GM21526 (cell line): ENCODE results near the gene FER1L5.

Experiments
- ATAC-seq: cut with Tn5 transposase; IDR thresholded peaks from one replicate; pipeline ENCODE4 v1.9.1; 2021; ENCODE audit warnings: moderate library complexity; ENCODE audit not compliant: unreplicated experiment, low FRiP score

Gene FER1L5

DNA sequence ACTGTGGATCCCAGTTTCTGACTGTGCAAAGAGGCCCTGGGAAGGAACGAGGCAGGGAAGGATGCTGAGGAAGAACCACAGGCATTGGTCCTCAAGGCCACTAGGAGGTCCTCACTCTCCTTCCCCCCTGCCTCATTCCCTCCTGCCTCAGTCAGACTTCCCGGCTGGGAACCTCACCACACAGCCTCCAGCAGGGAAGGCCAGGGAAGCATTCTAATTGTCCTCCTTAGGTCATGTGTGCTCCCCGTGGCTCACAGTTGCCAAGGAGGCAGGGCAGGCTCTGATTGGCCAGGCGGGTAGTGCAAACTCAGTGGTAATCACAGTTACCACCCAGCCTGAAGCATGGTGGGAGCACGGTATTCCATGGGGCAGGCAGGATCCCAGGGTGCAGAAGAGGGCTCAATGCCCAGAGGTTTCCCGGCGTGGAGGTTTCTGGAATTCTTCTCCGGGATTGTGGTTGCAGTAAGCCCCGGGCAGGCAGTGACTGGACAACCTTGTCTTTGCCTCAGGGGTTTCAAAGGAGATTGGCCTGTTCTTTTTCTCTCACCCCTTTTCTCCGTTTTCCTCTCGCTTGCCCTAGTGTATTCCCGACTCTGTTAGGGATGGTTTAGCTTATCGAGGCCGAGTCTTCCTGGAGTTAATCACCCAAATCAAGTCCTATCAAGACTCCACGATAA, 27.1 kb downstream of the FER1L5 start:
- no peak for ATAC-seq

DNA sequence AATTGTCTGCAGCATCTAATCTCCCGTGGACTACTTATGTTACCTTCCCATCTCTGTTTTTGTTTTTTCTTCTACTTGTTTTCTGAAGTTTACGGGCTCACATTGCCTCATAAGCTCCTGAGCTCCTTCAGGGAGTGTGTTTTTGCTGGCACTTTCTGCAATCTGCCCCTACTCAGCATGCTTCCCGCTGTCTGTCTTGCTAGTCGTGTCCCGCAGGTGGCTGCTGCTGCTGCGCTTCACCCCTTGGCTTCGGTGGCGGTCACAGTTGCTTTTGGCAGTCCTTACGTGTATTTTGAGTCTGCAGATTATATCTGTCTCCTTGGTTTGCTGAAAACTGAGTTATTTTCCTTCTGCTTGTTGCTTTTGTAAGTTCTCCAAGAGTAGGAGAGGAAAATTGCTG, 37.3 kb downstream of the FER1L5 start:
- ATAC-seq = no peak

DNA sequence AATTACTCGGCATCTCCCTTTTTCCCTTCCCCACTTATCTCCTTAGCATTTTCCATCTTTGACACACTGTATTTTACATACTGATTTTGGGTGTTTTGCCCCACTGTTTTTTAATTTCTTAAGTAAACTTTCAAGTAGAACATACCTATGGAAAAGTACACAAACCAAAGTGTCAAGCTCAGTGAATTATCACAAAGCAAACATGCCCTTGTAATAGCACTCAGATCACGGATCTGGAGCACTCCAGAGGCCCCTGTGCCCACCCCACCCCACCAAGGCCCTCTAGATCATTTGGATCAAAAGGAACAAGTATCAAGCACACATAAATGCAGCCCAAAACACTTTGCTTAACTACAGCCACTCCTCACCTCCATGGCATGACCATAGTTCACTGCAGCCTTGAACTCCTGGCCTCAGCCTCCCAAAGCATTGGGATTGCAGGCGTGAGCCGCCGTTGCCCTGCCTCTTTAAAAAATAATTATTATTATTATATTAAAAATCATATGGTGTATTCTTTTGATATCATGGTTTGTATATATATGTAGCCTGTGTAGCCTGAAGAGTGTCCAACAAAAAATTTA, 38.1 kb downstream of the FER1L5 start:
- ATAC-seq = no peak

DNA sequence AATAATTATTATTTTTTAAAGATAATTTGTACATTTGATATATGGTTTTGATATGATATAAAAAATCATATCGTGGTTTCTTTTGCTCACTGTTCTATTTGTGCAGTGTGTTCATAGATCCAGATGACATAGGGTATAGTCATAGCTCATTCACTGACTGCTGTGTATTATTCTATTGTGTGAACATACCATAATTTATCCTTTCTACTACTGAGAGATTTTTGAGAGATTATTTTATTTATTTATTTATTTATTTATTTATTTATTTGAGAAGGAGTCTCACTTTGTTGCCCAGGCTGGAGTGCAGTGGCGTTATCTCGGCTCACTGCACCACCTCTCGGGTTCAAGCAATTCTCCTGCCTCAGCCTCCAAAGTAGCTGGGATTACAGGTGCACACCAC, 39.0 kb downstream of the FER1L5 start:
- ATAC-seq = no peak

DNA sequence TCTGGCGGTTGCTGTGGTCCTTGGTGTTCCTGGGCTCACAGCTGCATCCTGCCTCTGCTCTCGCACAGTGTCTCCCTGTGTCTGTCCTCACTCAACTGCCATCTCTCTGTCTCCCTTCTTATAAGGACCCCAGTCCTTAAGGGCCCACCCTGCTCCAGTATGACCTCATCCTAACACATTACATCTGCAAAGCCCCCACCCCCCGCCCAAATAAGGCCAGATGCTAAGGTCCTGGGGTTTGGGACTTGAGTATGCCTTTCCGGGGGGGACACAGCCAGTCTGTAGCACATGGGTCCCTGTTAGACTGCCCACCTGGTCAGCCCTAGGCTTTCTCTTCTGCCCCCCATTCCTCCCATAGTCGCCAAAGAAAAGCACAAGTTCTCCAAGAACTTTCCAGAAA, 40.7 kb downstream of the FER1L5 start:
- no peak for ATAC-seq

DNA sequence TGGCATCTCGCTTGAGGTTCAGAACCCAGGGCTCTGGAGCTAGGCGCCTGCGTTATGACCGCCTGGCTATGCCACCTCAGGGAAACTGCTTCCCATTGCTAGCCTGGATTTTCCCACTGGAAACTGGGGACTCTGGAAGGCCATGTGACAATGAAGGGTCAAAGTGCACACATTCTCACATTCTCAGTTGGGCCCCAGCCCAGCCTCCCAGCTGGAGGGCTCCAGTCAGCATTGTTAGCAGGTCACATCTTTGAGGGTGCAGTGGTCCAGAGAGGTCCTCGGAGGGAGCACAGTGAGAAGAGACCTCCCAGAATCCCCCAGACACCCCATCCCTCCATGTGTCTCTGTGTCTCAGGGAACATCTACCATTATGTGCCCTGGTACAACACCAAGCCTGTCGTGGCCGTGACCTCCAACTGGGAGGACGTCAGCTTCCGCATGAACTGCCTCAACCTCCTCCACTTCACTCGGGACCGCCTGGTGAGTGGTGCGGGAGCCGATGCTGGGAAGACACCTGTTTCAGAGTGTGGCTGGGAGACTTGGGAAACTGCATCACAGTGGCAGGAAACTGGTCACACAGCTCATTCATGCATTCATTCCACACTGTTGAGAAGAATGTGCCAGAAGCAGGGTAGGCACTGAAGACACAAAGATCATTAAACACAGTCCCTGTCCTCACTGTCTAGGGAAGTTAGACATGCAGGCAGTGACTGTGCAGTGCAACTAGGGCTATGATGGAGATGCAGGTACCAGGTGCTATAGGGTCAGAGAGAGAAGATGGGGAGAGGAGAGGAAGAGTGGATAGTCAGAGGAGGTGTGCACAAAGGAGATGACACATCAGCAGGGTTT, 41.6 kb downstream of the FER1L5 start:
- ATAC-seq = no peak

DNA sequence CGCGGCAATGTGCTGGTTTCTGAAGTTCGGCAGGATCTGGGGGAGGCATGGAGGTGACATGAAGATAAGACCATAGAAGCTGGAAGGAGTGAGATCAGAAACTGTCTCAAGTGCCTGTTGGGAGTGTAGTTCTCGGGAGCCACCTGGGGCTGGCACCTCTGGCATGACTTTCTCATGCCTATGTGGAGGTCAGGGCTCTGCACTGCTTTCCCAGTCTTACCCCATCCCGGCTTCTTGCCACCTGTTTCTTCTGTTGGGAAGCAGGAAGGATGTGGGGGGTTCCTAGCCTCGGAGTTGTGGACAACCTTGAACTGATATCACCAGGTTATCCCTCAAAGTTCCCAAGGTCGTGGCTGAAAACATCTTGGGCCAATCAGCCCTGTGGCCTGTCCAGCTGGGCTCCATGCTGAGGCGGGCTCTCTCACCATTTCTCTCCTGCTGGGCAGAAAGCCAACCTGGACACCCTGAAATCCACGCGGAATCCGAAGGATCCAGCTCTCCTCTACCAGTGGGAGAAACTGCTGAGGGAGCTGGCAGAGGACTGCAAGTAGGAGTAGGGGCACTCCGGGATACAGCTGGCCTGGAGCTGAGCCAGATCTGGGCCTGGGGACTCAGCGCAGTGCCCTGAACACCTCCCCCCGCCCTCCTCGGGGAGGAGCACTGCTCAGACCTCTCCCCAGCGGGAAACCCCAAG, 42.5 kb downstream of the FER1L5 start:
- no peak for ATAC-seq

DNA sequence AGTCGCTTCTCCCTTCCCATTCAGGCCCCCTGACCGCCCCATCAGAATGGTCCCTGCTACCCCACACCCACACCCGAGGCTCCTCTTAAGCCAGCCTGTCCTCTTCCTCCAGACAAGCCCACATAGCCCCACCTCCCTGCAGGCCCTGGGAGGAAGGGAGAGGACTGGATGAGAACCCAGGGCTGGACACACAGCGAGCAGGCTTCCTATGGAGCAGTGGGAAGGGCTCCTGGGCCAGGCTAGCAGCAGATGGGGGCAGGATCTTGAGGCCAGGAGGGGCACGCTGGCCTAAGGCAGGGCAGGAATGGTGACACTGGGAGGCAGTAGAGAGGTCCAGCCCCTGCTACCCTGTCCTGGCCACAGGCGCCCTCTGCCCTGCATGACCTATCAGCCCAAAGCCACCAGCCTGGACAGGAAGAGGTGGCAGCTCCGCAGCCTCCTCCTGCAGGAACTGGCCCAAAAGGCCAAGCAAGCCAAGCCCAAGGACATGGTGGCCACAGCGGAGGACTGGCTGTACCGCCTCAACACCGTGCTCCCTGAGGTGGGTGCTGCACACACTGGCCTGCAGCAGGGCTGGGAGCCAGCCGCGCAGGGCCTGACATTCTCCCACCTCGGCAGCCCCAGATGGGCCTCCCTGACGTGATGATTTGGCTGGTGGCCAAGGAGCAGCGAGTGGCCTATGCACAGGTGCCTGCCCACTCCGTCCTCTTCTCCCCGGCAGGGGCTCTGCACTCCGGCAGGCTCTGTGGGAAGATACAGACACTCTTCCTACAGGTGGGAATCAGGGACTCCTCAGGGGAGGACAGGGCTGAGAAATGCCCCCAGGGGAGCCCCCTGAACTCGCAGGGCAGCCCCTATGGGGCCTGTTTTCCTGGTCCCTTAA, 43.3 kb downstream of the FER1L5 start:
- no peak for ATAC-seq

DNA sequence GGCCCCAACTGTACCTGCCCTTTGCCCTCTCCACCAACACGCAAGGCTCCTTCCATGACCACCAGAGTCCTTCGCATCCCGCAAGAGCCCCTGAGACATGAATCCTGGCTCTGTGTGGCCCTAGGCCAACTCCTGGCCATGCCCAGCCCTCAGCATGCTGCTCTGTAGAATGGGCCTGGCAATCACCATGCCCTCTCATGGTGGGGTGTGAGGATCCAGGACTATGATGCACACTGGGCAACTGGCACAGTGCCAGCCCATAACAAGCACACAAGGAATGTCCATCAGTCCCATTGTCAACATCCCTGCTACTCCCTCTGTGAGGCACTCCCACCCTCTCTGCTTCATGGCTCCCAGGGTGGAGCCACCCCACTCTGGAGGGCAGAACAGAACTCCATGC, 44.7 kb downstream of the FER1L5 start:
- ATAC-seq = no peak

DNA sequence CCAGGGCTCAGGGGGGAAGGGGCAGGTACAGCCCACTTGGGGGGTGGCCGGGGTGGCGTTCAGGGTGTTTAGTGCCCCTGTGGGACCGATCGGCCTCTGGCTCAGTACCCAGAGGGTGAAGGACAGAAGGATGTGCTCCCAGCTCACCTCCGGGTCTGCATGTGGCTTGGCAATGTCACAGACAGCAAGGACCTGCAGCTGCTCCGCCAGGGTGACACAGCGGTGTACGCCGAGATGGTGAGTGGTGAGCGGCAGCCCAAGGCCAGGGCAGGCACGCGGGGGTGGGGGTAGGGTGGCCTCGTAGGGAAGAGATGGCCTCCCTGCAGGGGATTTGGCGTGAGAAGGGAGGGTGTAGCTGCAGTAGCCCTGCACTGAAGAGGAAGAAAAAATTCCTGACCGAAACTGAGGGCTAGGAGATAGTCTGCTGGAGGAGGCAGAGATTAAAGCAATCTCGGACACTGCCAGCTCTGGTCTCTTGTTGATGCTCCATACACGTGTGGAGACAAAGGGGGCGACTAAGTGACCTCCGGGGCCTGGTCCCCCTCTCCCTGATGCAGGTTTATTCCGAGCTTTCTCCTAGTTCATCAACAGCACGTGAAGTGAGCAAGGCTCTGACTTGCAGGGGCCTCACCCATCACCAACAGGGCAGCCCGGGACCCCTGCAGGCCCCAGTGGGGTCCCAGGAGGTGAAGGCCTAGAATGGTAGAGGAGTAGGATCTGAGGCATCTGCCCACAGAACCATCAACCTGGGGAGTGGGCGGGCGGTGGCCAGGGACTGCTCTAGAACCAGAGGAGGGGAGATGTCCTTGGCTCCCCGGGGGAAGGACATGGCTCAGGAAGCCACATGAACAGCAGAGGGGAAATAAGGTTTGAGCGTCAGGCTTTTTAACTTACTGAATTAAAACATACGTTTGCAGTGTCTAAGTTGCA, 45.4 kb downstream of the FER1L5 start:
- ATAC-seq = no peak

DNA sequence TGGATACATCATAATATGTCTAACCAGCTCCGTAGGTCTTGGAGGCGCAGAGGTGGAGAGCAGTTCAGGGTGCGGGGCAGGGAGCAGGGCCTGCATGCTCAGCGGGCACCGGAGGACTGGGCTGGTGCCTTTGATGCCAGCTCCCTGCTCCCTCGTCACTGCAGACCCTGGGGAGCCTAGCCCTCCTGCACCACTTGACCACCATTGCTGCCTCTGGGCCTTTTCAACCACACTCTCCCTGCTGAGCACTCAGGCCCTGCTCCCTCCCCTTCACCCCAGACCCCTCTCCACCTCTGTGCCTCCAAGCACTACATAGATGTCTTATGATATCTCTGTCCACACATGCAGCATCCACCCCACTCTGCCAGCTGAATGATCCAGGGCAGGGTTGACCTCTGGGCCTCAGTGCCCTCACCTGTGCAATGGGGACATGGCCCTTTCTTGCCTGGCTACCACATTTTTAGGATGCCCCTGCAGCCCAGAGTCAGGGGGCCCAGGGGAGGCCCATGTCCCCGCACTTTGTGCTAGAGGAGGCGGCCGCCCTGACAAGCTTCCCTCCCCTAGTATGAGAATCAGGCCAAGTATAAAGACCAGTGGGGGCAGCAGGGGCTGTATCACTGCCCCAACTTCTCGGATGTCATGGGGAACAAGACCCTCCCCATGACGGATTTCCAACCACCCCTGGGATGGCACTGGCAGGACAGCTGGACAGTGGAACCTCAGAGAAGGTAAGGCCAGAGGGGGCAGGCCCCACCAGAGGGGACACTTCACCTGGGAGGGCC, 46.3 kb downstream of the FER1L5 start:
- ATAC-seq = no peak

DNA sequence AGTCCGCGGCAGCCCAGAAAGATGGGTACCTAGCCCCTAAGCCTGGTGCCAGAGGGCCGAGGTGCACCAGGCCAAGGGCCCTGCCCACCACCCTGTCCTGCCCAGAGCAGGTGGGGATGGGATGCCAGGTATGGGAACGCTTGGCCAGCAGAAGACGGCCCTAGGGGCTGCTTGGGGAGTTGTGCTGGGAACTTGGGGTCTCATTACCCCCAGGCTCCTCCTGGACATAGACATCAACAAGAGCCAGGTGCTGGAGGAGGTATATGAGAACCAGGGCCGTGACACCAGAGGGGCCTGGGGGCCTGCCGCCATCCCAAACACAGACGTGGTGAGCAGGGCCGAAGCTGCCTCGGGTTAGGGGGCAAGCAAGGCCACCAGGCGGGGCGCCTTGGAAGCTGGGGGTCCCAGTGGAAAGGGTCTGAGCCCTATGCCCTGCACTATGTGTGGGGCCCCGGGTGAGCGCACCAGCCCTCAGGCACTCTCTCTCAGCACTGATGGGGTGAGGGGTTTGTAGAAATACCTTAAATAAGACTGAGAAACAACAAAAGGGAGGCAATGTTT, 46.9 kb downstream of the FER1L5 start:
- ATAC-seq = no peak

DNA sequence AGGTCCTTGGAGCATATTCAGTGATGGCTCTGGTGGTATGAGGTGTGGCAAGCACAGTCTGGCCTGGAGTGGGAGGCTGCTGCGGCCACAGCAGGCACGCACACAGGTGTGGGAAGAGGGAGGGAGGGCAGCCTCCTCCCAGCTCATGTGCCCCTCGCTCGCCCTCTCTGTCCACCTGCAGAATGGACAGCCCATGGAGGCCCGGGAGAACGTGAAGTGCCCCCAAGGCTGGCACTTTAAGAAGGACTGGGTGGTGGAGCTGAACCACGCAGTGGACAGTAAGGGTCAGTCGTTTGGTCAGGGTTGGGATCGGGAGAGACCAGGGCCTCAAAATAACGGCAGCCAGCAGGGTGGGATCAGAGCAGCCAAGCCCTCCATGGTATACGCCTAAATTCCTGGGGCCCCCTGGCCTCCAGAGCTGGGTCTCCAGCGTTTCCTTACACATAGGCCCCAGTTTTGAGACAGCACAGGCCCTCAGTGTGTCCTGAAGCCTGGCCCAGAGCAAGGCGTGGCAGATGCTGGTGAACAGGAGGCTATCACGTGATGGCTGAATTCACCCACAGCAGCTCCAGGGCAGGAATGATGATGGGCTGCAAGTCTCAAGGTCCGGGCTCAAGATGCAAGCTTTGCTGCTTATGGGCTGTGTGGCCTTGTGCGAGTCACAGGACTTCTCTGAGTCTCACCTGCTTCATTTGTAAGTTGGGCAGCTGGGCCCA, 47.9 kb downstream of the FER1L5 start:
- ATAC-seq = no peak

DNA sequence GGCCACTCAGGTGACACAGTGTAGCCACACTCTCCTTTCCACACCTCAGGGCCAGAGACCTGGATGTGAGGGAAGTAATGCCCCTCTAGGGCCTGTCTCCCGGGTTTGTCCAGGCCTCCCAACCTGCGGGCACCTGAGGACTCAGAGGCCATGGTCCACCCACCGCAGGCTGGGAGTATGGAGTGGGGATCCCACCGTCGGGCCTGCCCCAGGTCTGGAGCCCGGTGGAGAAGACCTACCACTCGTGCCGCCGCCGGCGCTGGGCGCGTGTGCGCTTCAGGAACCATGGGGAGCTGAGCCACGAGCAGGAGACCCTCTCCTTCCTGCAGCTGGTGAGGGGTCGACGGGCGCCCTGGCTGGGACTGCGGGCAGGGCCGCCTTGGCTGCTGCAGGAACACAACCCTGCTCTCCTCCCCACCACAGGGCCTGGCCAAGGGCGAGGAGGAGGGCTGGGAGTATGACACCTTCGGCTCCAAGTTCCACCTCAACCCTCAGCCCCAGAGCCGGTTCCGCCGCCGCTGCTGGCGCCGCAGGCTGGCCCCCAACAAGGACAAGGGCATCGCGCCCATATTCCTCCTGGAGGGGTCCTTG, 48.6 kb downstream of the FER1L5 start:
- ATAC-seq = no peak

DNA sequence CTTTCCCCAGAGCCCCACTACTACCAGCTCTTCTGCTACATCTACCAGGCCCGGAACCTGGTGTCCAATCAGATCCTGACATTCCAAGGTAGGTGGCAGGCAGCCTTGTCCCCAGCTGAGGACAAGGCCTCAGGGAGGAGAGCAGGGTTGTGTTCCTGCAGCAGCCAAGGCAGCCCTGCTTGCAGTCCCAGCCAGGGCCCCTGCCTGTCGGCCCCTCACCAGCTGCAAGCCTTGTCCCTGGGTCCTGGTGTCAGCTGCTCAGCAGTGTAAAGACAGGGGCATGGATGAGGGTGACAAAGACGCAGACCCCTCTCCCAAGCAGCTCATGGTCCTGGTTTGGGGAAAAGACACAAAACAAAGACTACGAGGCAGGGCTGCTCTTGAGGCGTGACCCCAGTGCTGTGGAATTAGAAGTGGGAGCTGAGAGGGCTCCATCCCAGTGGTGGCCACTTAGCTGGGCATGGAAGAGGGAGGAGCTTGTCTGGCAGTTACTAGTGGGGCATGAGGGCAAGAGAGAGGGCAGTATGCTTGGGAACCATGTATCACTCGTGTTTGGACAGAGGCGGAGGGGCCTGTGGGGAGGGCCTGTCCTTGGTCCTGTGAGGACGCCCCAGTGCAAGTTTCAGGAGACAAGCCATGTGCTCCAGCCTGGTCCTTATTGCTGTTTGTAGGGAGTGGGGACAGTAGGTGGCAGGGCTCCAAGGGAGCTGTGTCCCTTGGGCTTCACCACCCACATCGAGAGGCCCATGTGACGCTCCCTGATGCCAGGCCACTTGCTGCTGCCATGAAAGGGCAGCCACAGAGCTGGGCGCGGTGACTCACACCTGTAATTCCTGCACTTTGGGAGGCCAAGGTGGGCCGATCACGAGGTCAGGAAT, 49.8 kb downstream of the FER1L5 start:
- ATAC-seq = no peak
